ENCODE results near the gene NECAB2.

Gene NECAB2

GRCh38 chr16:83952940-83953795, 14.9 kb upstream of the NECAB2 start, which contains the start of gene OSGIN1:
TSS of gene OSGIN1 (plus strand) at chr16:83953240. CDS start at chr16:83957672, 4,432 bp downstream.
- DNase-seq, result peak; percentile 71

- no peak for DNase-seq
Observed at GRCh38 chr16:83953796-83954576, 14.1 kb upstream of the NECAB2 start.

GRCh38 chr16:83954577-83955016, 13.4 kb upstream of the NECAB2 start:
- peak; percentile 42 for DNase-seq

GRCh38 chr16:83955218-83956130, 12.6 kb upstream of the NECAB2 start:
- no peak for DNase-seq

GRCh38 chr16:83956336-83957289, 11.4 kb upstream of the NECAB2 start:
- peak; percentile 64 for DNase-seq

GRCh38 chr16:83957296-83957855, 10.7 kb upstream of the NECAB2 start:
- DNase-seq, result no peak

- no peak for DNase-seq
Observed at GRCh38 chr16:83958137-83958845, 9.8 kb upstream of the NECAB2 start.

- no peak for DNase-seq
Observed at GRCh38 chr16:83958846-83959565, 9.0 kb upstream of the NECAB2 start.

GRCh38 chr16:83959656-83960434, 8.2 kb upstream of the NECAB2 start:
- no peak for DNase-seq

- no peak for DNase-seq
Observed at GRCh38 chr16:83960521-83961249, 7.4 kb upstream of the NECAB2 start.

- DNase-seq, result no peak
Observed at GRCh38 chr16:83961591-83961990, 6.5 kb upstream of the NECAB2 start.

GRCh38 chr16:83963277-83964119, 4.5 kb upstream of the NECAB2 start:
- no peak for DNase-seq

- DNase-seq, result no peak
Observed at GRCh38 chr16:83964684-83965443, 3.2 kb upstream of the NECAB2 start.

- no peak for DNase-seq
Observed at GRCh38 chr16:83965444-83966152, 2.4 kb upstream of the NECAB2 start.

GRCh38 chr16:83966153-83966696, 1.8 kb upstream of the NECAB2 start:
- no peak for DNase-seq
